ENCODE results near the gene HIP1. TPM values are rescaled to one million over a fixed set of nuclear protein-coding genes. Genes with fewer than 3 reads are reported as not detected.
"Not testable (repeated sequence)": the region's sequence is repeated elsewhere in the genome, so short reads cannot be mapped to it uniquely, and the experiment has no call there.

The HIP1 gene
- total RNA-seq, 1 donor from 2014 or later, result 12.5 TPM

DNA sequence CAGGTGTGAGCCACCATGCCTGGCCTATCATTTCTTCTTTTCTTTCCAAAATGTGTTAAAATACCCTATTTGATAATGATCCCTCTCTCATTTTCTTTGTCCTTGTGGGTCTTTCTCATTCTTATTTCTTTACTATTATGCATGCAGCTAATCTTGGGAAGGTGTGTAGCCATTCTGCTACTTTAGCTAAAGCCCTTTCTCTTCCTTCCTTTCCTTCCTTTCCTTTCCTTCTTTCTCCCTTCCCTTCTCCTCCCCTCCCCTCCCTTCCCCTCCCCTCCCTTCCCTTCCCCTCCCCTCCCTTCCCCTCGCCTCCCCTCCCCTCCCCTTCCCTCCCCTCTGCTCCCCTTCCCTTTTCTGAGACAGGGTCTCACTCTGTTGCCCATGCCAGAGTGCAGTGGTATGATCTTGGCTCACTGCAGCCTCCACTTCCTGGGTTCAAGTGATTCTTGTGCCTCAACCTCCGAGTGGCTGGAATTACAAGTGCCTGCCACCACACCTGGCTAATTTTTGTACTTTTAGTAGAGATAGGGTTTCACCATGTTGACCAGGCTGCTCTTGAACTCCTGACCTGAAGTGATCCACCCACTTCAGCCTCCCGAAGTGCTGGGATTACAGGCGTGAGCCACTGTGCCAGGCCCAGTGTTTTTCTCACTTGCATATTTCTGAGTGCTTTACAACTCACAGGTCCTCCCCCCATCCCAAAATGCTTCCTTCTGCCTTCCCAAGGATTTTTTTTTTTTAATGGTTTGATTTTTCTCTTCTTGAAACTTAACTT is 42.3 kb downstream of the HIP1 start:
- no peak overlapping the region for H3K9ac ChIP-seq (ENCODE audit: low read depth in 1 of 3, low read length in 3 of 3)
- no peaks in the 10 kb centered on the region for H3K27me3 ChIP-seq (ENCODE audit: control insufficient read depth in 3 of 3, insufficient read depth in 3 of 3, low read length in 3 of 3)
- no peaks in the 10 kb centered on the region for H3K4me1 ChIP-seq (ENCODE audit: control insufficient read depth in 3 of 3, insufficient read depth in 3 of 3, low read length in 3 of 3)
- H3K4me3 ChIP-seq (ENCODE audit: low read length in 3 of 3), result no peak overlapping the region
- peaks cover 0 to 2% (median 0%) of the 10 kb centered on the region in 3 donors for H3K36me3 ChIP-seq (ENCODE audit: control insufficient read depth in 3 of 3, insufficient read depth in 3 of 3, low read length in 3 of 3)
- H3K27ac ChIP-seq (ENCODE audit: low read depth, low read length), result no peak overlapping the region
- no peaks in the 10 kb centered on the region for H3K9me3 ChIP-seq (ENCODE audit: control insufficient read depth in 3 of 3, low read length in 3 of 3)

DNA sequence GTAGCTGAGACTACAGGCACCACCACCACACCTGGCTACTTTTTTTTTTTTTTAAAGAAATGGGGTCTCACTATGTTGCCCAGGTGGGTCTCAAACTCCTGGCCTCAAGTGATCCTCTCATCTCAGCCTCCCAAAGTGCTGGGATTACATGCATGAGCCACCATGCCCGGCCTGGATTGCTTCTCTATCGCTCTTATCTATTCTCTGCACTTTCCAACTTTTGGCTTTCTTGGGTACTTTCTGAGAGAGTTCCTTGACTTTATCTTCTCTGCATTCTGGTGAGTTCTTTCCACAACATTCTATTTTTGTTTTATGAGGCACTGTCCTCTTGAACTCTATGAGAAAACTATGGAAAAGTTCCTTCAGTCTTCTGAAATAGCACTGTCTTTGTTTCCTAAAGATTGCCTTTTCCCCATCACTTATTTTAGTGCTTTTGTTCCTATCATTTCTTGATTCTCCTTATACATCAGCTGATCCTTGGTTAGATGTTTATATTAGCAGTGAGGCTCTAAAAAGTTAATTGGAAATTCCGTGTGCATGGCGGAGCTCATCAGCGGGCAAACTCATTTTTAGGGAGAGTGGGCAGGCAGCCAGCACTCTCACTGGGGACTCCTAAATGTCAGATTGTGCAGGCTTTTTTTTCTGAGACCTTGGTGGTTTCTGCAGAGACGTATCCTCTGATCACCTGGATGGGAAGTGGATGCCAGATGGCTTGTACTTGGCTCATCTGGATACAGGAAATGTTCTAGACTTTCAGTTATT is 43.9 kb downstream of the HIP1 start:
- H3K4me1 ChIP-seq (ENCODE audit: control insufficient read depth in 3 of 3, insufficient read depth in 3 of 3, low read length in 3 of 3), result no peaks in the 10 kb centered on the region
- H3K9ac ChIP-seq (ENCODE audit: low read depth in 1 of 3, low read length in 3 of 3), result no peak overlapping the region
- H3K27me3 ChIP-seq (ENCODE audit: control insufficient read depth in 3 of 3, insufficient read depth in 3 of 3, low read length in 3 of 3), result peaks cover 0 to 3% (median 0%) of the 10 kb centered on the region in 3 donors
- no peak overlapping the region for H3K27ac ChIP-seq (ENCODE audit: low read depth, low read length)
- no peak overlapping the region for H3K4me3 ChIP-seq (ENCODE audit: low read length in 3 of 3)
- H3K36me3 ChIP-seq (ENCODE audit: control insufficient read depth in 3 of 3, insufficient read depth in 3 of 3, low read length in 3 of 3), result no peaks in the 10 kb centered on the region
- no peaks in the 10 kb centered on the region for H3K9me3 ChIP-seq (ENCODE audit: control insufficient read depth in 3 of 3, low read length in 3 of 3)

DNA sequence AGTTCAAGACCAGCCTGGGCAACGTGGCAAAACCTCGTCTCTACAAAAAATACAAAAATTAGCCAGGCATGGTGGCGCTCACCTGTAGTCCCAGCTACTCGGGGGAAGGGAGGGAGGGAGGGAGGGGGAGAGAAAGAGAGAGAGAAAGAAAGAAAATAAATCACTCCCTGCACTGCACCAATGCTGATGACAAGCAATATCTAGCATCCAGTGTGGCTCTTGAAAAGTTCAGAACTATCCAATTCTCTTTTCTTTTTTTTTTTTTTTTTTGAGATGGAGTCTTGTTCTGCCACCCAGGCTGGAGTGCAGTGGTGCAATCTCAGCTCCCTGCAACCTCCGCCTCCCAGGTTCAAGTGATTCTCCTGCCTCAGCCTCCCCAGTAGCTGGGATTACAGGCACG is 45.1 kb downstream of the HIP1 start:
- not testable (repeated sequence) for H3K9me3 ChIP-seq (ENCODE audit: control insufficient read depth in 3 of 3, low read length in 3 of 3); H3K27ac ChIP-seq (ENCODE audit: low read depth, low read length); H3K4me3 ChIP-seq (ENCODE audit: low read length in 3 of 3); H3K36me3 ChIP-seq (ENCODE audit: control insufficient read depth in 3 of 3, insufficient read depth in 3 of 3, low read length in 3 of 3); H3K9ac ChIP-seq (ENCODE audit: low read depth in 1 of 3, low read length in 3 of 3); H3K27me3 ChIP-seq (ENCODE audit: control insufficient read depth in 3 of 3, insufficient read depth in 3 of 3, low read length in 3 of 3); H3K4me1 ChIP-seq (ENCODE audit: control insufficient read depth in 3 of 3, insufficient read depth in 3 of 3, low read length in 3 of 3)

DNA sequence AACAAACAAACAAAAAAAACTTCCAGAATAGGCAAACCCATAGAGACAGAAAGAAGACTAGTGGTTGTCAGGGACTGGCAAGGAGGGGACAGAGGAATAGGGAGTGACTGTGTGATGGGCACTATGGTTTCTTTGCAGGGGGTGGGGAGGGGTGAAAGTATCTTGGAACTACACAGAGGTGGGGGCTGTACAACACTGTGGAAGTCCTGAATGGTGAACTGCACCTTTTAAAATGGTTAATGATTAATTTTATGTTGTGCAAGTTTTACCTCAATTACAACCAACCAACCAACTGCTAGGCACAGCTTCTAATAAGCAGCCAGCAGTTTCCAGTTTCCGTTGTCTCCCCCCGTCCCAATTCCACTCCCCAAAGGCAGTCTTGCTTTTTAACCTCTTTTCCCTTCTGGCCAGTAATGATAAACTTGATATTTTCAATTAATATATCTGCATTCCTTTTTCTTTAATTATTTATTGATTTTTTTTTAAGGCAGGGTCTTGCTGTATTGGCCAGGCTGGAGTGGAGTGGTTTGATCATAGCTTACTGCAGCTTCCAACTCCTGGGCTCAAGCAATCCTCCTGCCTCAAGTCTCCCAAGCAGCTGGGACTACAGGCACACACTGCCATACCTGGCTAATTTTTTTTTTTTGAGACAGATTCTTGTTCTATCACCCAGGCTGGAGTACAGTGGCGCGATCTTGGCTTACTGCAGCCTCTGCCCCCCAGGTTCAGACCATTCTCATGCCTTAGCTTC is 46.8 kb downstream of the HIP1 start:
- peaks cover 0 to 6% (median 0%) of the 10 kb centered on the region in 3 donors for H3K4me1 ChIP-seq (ENCODE audit: control insufficient read depth in 3 of 3, insufficient read depth in 3 of 3, low read length in 3 of 3)
- H3K9ac ChIP-seq (ENCODE audit: low read depth in 1 of 3, low read length in 3 of 3), result no peak overlapping the region
- no peak overlapping the region for H3K4me3 ChIP-seq (ENCODE audit: low read length in 3 of 3)
- no peaks in the 10 kb centered on the region for H3K9me3 ChIP-seq (ENCODE audit: control insufficient read depth in 3 of 3, low read length in 3 of 3)
- no peak overlapping the region for H3K27ac ChIP-seq (ENCODE audit: low read depth, low read length)
- peaks cover 0 to 13% (median 0%) of the 10 kb centered on the region in 3 donors for H3K27me3 ChIP-seq (ENCODE audit: control insufficient read depth in 3 of 3, insufficient read depth in 3 of 3, low read length in 3 of 3)
- no peaks in the 10 kb centered on the region for H3K36me3 ChIP-seq (ENCODE audit: control insufficient read depth in 3 of 3, insufficient read depth in 3 of 3, low read length in 3 of 3)

DNA sequence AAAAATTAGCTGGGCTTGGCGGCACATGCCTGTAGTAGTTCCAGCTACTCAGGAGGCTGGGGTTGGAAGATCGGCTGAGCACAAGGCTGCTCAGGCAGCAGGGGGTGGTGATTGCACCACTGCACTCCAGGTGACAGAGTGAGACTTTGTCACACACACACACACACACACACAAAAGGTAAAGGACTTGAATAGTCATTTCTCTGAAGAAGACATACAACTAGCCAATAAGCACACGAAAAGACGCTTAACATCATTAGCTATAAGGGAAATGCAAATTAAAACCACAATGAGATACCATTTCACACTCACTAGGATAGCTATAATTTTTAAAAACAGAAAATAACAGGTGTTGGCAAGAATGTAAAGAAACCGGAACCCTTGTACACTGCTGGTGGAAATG is 48.6 kb downstream of the HIP1 start:
- H3K4me1 ChIP-seq (ENCODE audit: control insufficient read depth in 3 of 3, insufficient read depth in 3 of 3, low read length in 3 of 3), result peaks cover 0 to 6% (median 0%) of the 10 kb centered on the region in 3 donors
- H3K9me3 ChIP-seq (ENCODE audit: control insufficient read depth in 3 of 3, low read length in 3 of 3), result no peaks in the 10 kb centered on the region
- H3K9ac ChIP-seq (ENCODE audit: low read depth in 1 of 3, low read length in 3 of 3), result no peak overlapping the region
- H3K4me3 ChIP-seq (ENCODE audit: low read length in 3 of 3), result no peak overlapping the region
- peaks cover 0 to 13% (median 0%) of the 10 kb centered on the region in 3 donors for H3K27me3 ChIP-seq (ENCODE audit: control insufficient read depth in 3 of 3, insufficient read depth in 3 of 3, low read length in 3 of 3)
- no peaks in the 10 kb centered on the region for H3K36me3 ChIP-seq (ENCODE audit: control insufficient read depth in 3 of 3, insufficient read depth in 3 of 3, low read length in 3 of 3)
- no peak overlapping the region for H3K27ac ChIP-seq (ENCODE audit: low read depth, low read length)

DNA sequence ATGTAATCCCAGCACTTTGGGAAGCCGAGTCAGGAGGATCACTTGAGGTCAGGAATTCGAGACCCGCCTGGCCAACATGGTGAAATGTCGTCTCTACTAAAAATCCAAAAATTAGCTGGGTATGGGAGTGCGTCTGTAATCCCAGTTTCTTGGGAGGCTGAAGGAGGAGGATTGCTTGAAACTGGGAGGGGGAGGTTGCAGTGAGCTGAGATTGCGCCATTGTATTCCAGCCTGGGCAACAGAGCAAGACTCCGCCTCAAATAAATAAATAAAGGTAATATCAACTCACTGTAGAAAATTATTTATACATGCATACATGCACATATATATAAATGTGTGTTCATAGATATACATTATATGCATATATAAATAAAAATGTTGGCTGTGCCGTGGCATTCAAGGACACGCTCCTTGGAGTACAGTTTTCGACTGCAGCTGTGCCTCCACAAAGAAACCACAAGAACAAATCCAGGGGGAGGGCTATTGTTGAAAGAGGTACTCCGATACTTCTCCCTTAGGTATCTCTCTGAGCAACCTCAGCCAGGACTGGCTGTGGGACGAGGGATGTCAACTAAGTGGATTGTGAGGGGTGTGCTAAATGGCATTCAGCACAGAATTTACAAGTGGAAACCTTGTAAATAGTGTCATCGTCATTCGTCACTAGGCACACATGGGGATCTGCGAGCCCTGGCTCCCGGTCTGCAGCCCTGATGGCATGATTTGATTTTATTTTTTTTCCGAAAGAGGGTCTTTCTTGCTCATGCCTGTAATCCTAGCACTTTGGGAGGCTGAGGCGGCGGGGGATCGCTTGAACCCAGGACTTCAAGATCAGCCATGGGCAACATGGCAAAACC is 49.3 kb downstream of the HIP1 start:
- Histone ChIP-seq H3K4me3 (ENCODE audit: low read length in 3 of 3) (no peak overlapping the region), H3K27me3 (ENCODE audit: control insufficient read depth in 3 of 3, insufficient read depth in 3 of 3, low read length in 3 of 3) (peaks cover 0 to 13% (median 0%) of the 10 kb centered on the region in 3 donors), H3K36me3 (ENCODE audit: control insufficient read depth in 3 of 3, insufficient read depth in 3 of 3, low read length in 3 of 3) (no peaks in the 10 kb centered on the region), H3K4me1 (ENCODE audit: control insufficient read depth in 3 of 3, insufficient read depth in 3 of 3, low read length in 3 of 3) (peaks cover 0 to 6% (median 0%) of the 10 kb centered on the region in 3 donors), H3K9me3 (ENCODE audit: control insufficient read depth in 3 of 3, low read length in 3 of 3) (no peaks in the 10 kb centered on the region), H3K9ac (ENCODE audit: low read depth in 1 of 3, low read length in 3 of 3) (no peak overlapping the region), H3K27ac (ENCODE audit: low read depth, low read length) (no peak overlapping the region)

DNA sequence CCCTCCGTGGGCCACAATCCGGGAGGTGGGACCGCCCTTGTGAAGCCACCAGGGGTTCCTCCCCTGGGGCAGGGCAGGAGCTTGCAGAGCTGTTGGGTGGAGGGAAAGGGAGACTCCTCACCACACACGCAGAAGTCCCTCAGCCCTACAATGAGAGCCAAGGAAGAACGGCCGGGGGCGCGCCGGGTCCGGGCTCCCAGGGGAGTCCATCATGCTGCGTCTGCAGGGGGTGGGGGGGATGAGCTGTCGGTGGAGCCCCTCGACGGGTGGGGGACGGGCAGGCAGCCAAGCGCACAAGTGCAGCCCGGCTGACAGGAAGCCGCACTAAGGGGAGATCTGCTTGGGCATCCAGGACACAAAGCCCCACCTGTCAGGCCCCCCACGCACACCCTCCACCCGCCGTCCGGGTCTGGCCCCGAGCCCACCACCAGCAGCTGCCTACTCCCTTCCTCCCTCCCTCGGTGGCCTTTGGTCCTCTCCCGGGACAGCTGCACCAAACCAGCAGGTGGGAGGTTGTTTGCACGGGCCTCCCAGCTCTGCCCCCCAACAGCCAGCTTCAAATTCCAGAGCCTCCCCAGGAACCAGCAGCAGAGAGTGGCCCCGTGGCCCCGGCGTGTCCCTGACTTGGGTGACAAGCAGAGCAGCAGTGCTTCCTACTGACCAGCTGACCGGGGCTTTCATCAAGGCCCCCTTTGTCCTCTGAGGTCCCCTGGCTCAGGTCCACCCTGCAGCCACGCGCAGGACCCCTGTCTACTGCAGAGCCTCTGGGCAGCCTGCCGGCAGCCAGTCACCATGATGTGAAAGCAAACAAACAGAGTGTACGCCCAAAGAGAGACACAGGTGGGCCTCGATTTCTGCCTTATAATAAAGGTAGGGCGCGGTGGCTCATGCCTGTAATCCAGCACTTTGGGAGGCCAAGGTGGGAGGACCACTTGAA is 50.3 kb downstream of the HIP1 start:
- H3K9ac ChIP-seq (ENCODE audit: low read depth in 1 of 3, low read length in 3 of 3), result no peak overlapping the region
- no peaks in the 10 kb centered on the region for H3K9me3 ChIP-seq (ENCODE audit: control insufficient read depth in 3 of 3, low read length in 3 of 3)
- H3K4me3 ChIP-seq (ENCODE audit: low read length in 3 of 3), result peak overlapping the region in 1 of 3 donors; percentile 13
- H3K36me3 ChIP-seq (ENCODE audit: control insufficient read depth in 3 of 3, insufficient read depth in 3 of 3, low read length in 3 of 3), result no peaks in the 10 kb centered on the region
- H3K4me1 ChIP-seq (ENCODE audit: control insufficient read depth in 3 of 3, insufficient read depth in 3 of 3, low read length in 3 of 3), result peaks cover 0 to 6% (median 0%) of the 10 kb centered on the region in 3 donors
- H3K27ac ChIP-seq (ENCODE audit: low read depth, low read length), result no peak overlapping the region
- H3K27me3 ChIP-seq (ENCODE audit: control insufficient read depth in 3 of 3, insufficient read depth in 3 of 3, low read length in 3 of 3), result peaks cover 0 to 13% (median 0%) of the 10 kb centered on the region in 3 donors

DNA sequence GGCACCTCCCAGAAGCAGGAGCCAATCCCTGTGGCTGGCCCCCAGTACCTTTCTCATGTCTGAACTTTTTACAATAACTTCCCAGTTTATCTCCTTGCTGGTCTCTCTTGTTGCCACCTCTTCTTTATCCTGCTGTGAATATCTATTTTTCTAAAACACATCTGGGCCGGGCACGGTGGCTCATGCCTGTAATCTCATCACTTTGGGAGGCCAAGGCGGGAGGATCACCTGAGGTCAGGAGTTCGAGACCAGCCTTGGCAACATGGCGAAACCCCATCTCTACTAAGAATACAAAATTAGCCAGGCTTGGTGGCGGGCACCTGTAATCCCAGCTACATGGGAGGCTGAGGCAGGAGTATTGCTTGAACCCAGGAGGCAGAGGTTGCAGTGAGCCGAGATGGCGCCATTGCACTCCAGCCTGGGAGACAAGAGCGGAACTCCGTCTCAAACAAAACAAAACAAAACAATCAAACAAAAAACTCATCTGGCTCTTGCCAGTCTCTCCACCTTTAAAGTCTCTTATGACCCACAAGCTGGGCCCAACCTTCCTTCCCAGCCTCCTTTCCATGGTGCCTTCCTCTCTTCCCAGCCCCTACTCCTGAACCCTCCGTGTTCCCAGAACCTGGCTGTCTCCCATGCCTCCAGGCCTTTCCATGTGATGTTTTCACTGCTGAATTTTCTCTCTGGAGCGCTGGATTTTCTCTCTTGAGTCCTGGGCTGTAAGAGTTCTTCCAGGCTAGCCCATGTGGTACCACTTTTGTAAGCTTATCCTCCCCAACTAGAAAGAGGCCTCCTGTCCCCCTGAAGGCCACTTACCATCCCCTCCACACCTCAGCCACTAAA is 51.3 kb downstream of the HIP1 start:
- peaks cover 0 to 6% (median 0%) of the 10 kb centered on the region in 3 donors for H3K4me1 ChIP-seq (ENCODE audit: control insufficient read depth in 3 of 3, insufficient read depth in 3 of 3, low read length in 3 of 3)
- H3K9me3 ChIP-seq (ENCODE audit: control insufficient read depth in 3 of 3, low read length in 3 of 3), result no peaks in the 10 kb centered on the region
- H3K36me3 ChIP-seq (ENCODE audit: control insufficient read depth in 3 of 3, insufficient read depth in 3 of 3, low read length in 3 of 3), result no peaks in the 10 kb centered on the region
- H3K4me3 ChIP-seq (ENCODE audit: low read length in 3 of 3), result no peak overlapping the region
- peaks cover 0 to 13% (median 0%) of the 10 kb centered on the region in 3 donors for H3K27me3 ChIP-seq (ENCODE audit: control insufficient read depth in 3 of 3, insufficient read depth in 3 of 3, low read length in 3 of 3)
- no peak overlapping the region for H3K9ac ChIP-seq (ENCODE audit: low read depth in 1 of 3, low read length in 3 of 3)
- H3K27ac ChIP-seq (ENCODE audit: low read depth, low read length), result no peak overlapping the region

Measured in skeletal muscle tissue (tissue), 4 donors.